GM12801 (cell line): ENCODE results near the gene VIPR2.

Source experiments
- CTCF ChIP-seq: IDR thresholded peaks from one replicate; pipeline ENCODE4 v1.5.1; 2011; ENCODE audit warnings: control low read depth; ENCODE audit not compliant: insufficient read length; ENCODE audit errors: extremely low read depth

The VIPR2 gene

GRCh38 chr7:159098424-159098786 lies 46.3 kb downstream of the VIPR2 start:
- no peak for TF ChIP-seq CTCF

- TF ChIP-seq CTCF, result no peak
Observed at GRCh38 chr7:159097661-159098423, 46.8 kb downstream of the VIPR2 start.

GRCh38 chr7:159096736-159097581 lies 47.7 kb downstream of the VIPR2 start:
- TF ChIP-seq CTCF, result no peak

DNA sequence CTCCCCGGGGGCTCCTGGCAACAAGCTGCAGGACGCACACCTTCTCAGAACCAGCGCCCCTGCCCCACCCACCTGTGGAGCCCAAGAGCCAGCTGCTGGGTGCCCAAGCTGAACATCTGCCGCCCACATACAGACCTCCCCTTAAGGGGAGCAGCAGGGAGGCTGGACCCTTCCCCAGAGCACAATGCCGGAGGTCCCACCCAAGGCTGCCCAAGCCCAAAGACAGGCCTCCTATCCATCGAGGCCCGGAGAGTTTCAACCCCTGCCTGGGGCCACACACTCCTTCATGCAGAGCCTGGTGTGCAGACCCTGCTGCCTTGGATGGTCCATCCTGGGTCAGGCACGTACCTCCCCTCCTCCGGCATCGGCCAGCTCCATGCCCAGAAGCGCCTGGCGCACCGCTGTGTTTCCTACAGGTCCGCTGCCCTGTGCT lies 48.7 kb downstream of the VIPR2 start:
- TF ChIP-seq CTCF, result no peak

DNA sequence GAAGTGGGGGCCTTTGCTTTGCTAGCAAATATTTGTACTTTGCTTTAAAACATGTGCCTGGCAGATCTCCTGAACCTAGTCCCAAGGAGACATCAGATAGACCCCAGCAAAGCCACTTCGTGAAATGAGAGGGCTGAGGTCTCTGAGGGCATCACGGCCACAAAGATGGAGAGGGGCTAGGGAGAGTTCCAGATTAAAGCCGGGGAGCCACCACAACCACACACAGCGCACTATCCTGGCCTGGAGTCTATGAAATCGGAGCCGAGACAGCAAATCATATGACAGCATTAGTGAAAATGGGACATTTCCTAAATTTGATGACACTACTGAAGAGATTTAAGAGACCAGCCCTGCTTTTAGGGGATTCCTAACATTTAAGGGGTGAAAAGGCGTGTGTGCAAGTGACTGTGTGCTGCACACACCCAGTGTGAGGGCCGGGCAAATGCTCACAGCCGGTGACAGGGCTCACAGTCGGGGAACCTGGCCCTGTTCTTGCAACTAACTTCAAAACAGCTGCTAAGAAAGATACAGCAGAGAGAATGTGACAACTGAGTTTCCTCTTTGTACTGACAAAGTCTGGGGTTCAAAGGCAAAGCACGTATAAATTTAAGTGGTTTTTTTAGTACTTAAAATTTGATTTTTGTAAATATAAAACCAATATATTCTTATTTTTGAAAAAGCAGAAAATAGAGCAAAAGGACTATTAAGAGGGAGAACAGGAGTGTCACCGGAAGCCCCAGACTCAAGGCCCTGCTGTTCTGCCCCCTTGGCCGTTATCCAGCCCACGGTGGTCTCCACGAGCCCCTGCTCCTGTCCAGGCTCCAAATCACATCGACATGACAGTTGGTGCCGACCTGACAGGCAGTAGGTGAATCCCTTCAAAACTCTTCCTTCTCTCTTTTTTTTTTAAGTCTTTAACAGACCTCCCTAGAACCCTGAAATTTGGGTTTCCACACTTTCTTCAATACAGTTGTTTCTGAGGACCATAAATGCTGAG lies 49.5 kb downstream of the VIPR2 start:
- TF ChIP-seq CTCF, result no peak

DNA sequence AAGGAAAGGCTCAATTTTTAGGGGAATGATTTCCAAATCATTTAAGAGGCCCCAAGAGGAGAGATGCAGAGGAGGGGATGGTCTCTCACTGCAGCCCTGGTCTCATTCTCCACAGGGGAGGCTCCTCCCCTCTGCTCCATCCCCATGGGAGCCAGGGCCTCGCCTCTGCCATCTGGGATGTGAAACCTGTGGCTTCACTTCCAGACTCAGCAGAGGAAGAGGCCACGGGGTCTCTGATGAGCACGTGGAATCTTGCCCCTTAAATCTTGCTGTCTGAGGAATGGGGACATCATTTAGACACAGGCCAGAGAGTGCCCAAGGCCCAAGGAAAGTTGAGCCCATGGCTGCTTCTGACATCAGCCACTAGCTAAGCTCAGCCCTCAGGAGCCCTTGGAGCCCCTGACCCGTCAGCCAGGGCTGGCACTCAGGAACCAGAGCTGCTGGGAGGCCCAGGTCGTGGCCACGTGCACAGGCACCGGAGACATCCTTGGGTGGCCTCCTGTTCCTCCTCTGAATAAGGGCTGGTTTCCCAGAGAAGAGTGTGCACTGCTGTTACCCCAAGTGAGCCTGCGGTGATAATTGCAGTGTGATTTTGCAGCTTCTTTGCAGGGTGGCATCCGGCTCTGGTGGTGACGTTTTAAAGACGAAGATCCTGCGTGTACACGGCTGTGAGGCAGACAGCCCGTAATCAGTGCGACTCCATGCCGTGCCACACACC lies 50.5 kb downstream of the VIPR2 start:
- no peak for TF ChIP-seq CTCF
